ENCODE measurements around the gene COL18A1. TPM values are rescaled to one million over a fixed set of nuclear protein-coding genes. Genes with fewer than 3 reads are reported as not detected.
A peak's percentile ranks its signal among the peaks of the same experiment; 100 is the strongest.

The COL18A1 gene
- total RNA-seq, 4 donors from 2014 or later: 64.7 to 110 (median 98.9) TPM

GRCh38 chr21:45456584-45457160, 51.7 kb downstream of the COL18A1 start:
- ATAC-seq (ENCODE audit: low FRiP score): no peak
- DNase-seq (ENCODE audit: low spot score): no peak
- no peak for TF ChIP-seq CTCF (IDR thresholded peaks at IDR 0.05)

GRCh38 chr21:45457161-45457831, 52.3 kb downstream of the COL18A1 start:
- DNase-seq (ENCODE audit: low spot score) (no peak), ATAC-seq (ENCODE audit: low FRiP score) (no peak)
- TF ChIP-seq CTCF (IDR thresholded peaks at IDR 0.05): no peak

GRCh38 chr21:45457832-45458172, 52.8 kb downstream of the COL18A1 start:
- DNase-seq (ENCODE audit: low spot score): no peak
- TF ChIP-seq CTCF (IDR thresholded peaks at IDR 0.05): no peak
- no peak for ATAC-seq (ENCODE audit: low FRiP score)

- ATAC-seq (ENCODE audit: low FRiP score) (peak; percentile 1), DNase-seq (ENCODE audit: low spot score) (no peak)
- TF ChIP-seq CTCF (IDR thresholded peaks at IDR 0.05): no peak
Observed at GRCh38 chr21:45458281-45459170, 53.6 kb downstream of the COL18A1 start.

- no peak for DNase-seq (ENCODE audit: low spot score)
- ATAC-seq (ENCODE audit: low FRiP score): no peak
- no peak for TF ChIP-seq CTCF (IDR thresholded peaks at IDR 0.05)
Observed at GRCh38 chr21:45459171-45460010, 54.4 kb downstream of the COL18A1 start.

GRCh38 chr21:45460011-45460565, 55.1 kb downstream of the COL18A1 start:
- ATAC-seq (ENCODE audit: low FRiP score) (peak; percentile 3), DNase-seq (ENCODE audit: low spot score) (no peak)
- no peak for TF ChIP-seq CTCF (IDR thresholded peaks at IDR 0.05)
